Osteoblast (primary cell): ENCODE results near the gene SLCO1B3. TPM values are rescaled to one million over a fixed set of nuclear protein-coding genes. Genes with fewer than 3 reads are reported as not detected.

Source experiments
- DNase-seq: peaks from one replicate; pipeline ENCODE4 v3.0.0; 2011; ENCODE audit warnings: low spot score, mixed read lengths; ENCODE audit not compliant: insufficient read length; ENCODE audit errors: missing footprints
- H2AFZ ChIP-seq: 2 replicates; pipeline ENCODE4 v1.6.0; 2011; ENCODE audit warnings: mild to moderate bottlenecking, low read length
- H3K27ac ChIP-seq: 2 replicates; pipeline ENCODE4 v1.5.1; 2011; ENCODE audit warnings: mild to moderate bottlenecking, low read depth, low read length, moderate library complexity
- H3K27me3 ChIP-seq: 2 replicates; pipeline ENCODE4 v1.6.0; 2012; ENCODE audit warnings: mild to moderate bottlenecking, control low read depth, inconsistent platforms, low read length, moderate library complexity; ENCODE audit not compliant: insufficient read depth
- H3K36me3 ChIP-seq: 2 replicates; pipeline ENCODE4 v1.5.1; 2011; ENCODE audit warnings: mild to moderate bottlenecking, low read length, control low read depth, moderate library complexity; ENCODE audit not compliant: insufficient read depth
- H3K4me1 ChIP-seq: 2 replicates; pipeline ENCODE4 v1.5.1; 2011; ENCODE audit warnings: mild to moderate bottlenecking, low read length, control low read depth, moderate library complexity; ENCODE audit not compliant: insufficient read depth
- H3K4me2 ChIP-seq: 2 replicates; pipeline ENCODE4 v1.6.0; 2011; ENCODE audit warnings: mild to moderate bottlenecking, low read length; ENCODE audit not compliant: insufficient read depth
- H3K4me3 ChIP-seq: fragments of 200-600 bp; sonication (generic); 3 replicates; pipeline ENCODE4 v1.5.1; 2012; ENCODE audit warnings: mild to moderate bottlenecking, low read length, inconsistent platforms; ENCODE audit not compliant: insufficient read depth
- H3K79me2 ChIP-seq: 2 replicates; pipeline ENCODE4 v1.6.0; 2012; ENCODE audit warnings: mild to moderate bottlenecking, low read length, control low read depth, inconsistent platforms; ENCODE audit not compliant: insufficient read depth
- H3K9me3 ChIP-seq: 2 replicates; pipeline ENCODE4 v1.5.1; 2011; ENCODE audit warnings: low read depth, low read length, control low read depth
- H4K20me1 ChIP-seq: 2 replicates; pipeline ENCODE4 v1.6.0; 2012; ENCODE audit warnings: mild to moderate bottlenecking, low read length, control low read depth; ENCODE audit not compliant: insufficient read depth
- CTCF ChIP-seq: IDR thresholded peaks from 2 replicates; pipeline ENCODE4 v1.5.1; 2011; ENCODE audit warnings: mild to moderate bottlenecking, low read depth, low read length, moderate library complexity; ENCODE audit errors: extremely low read depth
- total RNA-seq: library from RNA; depleted of rRNA; stranded (reverse); fragments of >200 nt; gene quantifications from 2 replicates; pipeline ENCODE4 v1.2.3, GENCODE V29; 2012

Gene SLCO1B3
- total RNA-seq, 1 donor, result not detected

GRCh38 chr12:20868277-20868676, 57.8 kb downstream of the SLCO1B3 start:
- no peak overlapping the region for H2AFZ ChIP-seq
- no peak overlapping the region for H3K4me3 ChIP-seq
- no peak for DNase-seq

GRCh38 chr12:20883288-20883687, 72.8 kb downstream of the SLCO1B3 start:
- no peak overlapping the region for H3K27ac ChIP-seq
- no peaks in the 10 kb centered on the region for H3K9me3 ChIP-seq
- no peak for TF ChIP-seq CTCF
- no peaks in the 10 kb centered on the region for H3K79me2 ChIP-seq
- no peaks in the 10 kb centered on the region for H3K4me1 ChIP-seq
- no peaks in the 10 kb centered on the region for H3K27me3 ChIP-seq
- no peak overlapping the region for H3K4me2 ChIP-seq
- H3K4me3 ChIP-seq, result no peak overlapping the region
- H3K36me3 ChIP-seq, result no peaks in the 10 kb centered on the region
- no peak overlapping the region for H2AFZ ChIP-seq
- DNase-seq, result no peak
- no peaks in the 10 kb centered on the region for H4K20me1 ChIP-seq

More at GRCh38 chr12:20868277-20868676, 57.8 kb downstream of the SLCO1B3 start:
- Histone ChIP-seq H3K4me1 (no peaks in the 10 kb centered on the region), H3K27me3 (no peaks in the 10 kb centered on the region), H3K79me2 (no peaks in the 10 kb centered on the region), H3K4me2 (no peak overlapping the region), H4K20me1 (no peaks in the 10 kb centered on the region), H3K27ac (no peak overlapping the region), H3K36me3 (no peaks in the 10 kb centered on the region), H3K9me3 (no peaks in the 10 kb centered on the region)
- TF ChIP-seq CTCF, result no peak

GRCh38 chr12:20885116-20885515, 74.6 kb downstream of the SLCO1B3 start:
- Histone ChIP-seq H3K4me1 (no peaks in the 10 kb centered on the region), H3K4me2 (no peak overlapping the region), H3K79me2 (no peaks in the 10 kb centered on the region), H3K36me3 (no peaks in the 10 kb centered on the region), H3K27ac (no peak overlapping the region), H3K9me3 (no peaks in the 10 kb centered on the region), H2AFZ (no peak overlapping the region), H3K27me3 (no peaks in the 10 kb centered on the region), H3K4me3 (no peak overlapping the region), H4K20me1 (no peaks in the 10 kb centered on the region)
- TF ChIP-seq CTCF, result no peak
- DNase-seq, result no peak

GRCh38 chr12:20885552-20885951, 75.0 kb downstream of the SLCO1B3 start:
- no peak for TF ChIP-seq CTCF
- Histone ChIP-seq H3K27ac (no peak overlapping the region), H3K4me2 (no peak overlapping the region), H3K4me1 (no peaks in the 10 kb centered on the region), H3K4me3 (no peak overlapping the region), H3K9me3 (no peaks in the 10 kb centered on the region), H3K36me3 (no peaks in the 10 kb centered on the region), H3K27me3 (no peaks in the 10 kb centered on the region), H4K20me1 (no peaks in the 10 kb centered on the region), H3K79me2 (no peaks in the 10 kb centered on the region), H2AFZ (no peak overlapping the region)
- no peak for DNase-seq
